Endometrial microvascular endothelial cells (primary cell): ENCODE data around the gene PROCA1. TPM values are rescaled to one million over a fixed set of nuclear protein-coding genes. Genes with fewer than 3 reads are reported as not detected.

ENCODE experiments used
- in situ Hi-C: cut with HindIII; loops from 2 replicates; pipeline ENCODE4 v1.10.0; 2017; ENCODE audit warnings: low sequenced_read_pairs, low pct_unique_long_range_greater_than_20kb; ENCODE audit errors: inconsistent ontology term
- total RNA-seq: library from RNA; depleted of rRNA; stranded (reverse); fragments of >200 nt; gene quantifications from one replicate; pipeline ENCODE4 v1.2.3, GENCODE V29; 2015; ENCODE audit errors: inconsistent ontology term

Gene PROCA1, protein sequence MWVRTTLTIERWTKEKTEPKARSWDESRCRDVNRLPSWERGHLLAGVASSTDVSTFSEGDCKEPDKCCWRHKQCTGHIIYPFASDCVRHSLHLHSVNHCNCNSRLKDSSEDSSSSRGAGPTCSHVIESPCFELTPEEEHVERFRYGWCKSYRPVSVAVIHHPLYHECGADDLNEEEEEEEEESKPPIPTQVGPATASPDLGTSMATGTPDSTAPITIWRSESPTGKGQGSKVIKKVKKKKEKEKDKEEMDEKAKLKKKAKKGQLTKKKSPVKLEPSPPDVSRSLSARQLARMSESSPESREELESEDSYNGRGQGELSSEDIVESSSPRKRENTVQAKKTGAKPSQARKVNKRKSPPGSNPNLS
- total RNA-seq = not detected

DNA sequence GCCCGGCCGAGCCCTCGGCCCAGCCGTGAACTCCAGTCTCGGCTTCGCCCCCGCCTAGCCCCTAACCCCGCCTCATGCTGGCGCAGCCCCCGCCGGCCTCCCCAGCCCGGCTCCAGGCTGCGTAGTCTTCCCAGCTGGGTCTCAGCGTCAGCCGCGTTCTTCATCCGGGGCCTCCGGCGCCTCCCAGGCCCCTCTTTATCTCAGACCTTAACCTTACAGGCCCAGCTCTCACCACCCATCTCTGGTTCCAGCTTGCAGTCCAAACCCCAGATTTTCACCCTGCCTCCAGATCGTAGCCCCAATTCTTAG, at the start of gene PROCA1:
Gene PROCA1 (minus strand): TSS at position 166 of the 309 bp plus-strand sequence. CDS start 228 bp downstream, outside the sequence.
- in situ Hi-C loops = no loop called here

DNA sequence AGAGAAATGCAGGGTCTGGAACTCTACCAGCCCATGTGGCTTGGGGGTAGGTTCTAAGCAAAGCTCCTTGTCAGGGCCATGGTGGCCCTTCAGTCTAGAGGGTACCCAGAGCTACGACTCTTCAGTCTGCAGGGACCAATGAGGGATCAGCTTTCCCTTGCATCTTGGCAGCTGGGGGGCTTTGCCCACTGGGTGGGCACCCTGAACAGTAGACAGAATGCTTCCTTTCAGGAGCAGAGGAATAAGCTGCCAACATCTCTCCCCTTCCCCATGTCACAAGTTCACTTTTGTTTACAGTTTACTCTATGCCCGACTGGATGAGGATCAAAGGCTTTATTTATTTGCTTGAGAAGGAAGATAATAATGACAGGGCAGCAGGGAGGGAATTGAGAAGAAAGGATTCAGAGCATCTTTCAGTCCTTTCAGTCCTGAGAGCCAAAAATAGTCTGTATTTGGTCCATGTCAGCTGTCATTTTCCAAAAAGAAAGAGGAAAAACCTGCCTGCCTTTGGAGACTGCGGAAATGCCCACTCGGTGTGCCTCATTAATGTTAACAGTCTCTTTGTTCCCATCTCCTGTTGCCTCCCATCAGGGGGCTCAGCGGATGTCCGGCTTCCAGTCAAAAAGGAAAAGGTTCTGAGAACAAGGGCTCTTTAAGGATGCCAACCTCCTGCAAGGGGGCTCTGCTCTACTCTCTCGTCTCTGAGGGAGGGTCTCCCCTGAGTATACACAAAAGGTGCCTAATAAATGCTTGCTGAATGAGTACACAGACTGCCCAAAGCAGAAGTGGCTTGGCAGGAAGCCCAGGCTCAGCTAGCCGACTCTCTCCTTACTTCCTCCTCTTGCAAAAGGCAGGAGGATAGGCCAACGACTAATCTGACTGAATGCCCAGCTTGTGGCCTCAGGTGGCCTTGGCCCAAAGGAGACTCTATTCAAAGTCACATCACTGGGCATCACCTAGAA, 49.2 kb upstream of the PROCA1 start:
- in situ Hi-C loops = no loop called here

DNA sequence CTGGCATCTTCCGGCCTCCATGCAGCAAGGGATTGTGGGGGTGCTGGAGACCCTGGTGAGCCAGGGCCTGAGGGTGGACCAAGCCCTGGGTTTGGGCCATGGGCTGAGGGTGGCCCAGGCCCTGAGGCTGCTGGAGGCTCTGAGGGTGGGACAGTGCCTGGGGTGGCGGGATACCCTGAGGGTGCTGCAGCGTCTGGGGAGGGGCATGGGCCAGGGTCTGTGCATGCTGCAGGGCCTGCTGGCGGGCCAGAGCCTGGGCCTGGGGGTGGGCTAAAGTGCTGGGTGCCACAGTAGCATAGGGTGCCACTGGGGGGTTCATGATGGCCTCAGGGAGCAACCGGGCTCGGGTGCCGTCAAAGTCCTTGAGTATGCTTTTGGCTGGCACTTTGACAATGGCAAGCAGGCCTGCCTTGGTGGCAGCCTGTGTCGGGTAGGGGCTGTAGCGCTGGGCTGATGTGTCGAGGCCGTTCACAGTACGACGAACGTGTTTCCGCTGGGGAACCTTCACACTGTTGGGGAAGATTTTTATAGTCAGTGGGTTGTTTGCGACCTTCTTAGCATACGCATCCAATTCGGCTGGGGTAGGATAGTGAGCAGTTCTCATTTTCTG, 47.7 kb upstream of the PROCA1 start:
- in situ Hi-C loops = no loop called here

DNA sequence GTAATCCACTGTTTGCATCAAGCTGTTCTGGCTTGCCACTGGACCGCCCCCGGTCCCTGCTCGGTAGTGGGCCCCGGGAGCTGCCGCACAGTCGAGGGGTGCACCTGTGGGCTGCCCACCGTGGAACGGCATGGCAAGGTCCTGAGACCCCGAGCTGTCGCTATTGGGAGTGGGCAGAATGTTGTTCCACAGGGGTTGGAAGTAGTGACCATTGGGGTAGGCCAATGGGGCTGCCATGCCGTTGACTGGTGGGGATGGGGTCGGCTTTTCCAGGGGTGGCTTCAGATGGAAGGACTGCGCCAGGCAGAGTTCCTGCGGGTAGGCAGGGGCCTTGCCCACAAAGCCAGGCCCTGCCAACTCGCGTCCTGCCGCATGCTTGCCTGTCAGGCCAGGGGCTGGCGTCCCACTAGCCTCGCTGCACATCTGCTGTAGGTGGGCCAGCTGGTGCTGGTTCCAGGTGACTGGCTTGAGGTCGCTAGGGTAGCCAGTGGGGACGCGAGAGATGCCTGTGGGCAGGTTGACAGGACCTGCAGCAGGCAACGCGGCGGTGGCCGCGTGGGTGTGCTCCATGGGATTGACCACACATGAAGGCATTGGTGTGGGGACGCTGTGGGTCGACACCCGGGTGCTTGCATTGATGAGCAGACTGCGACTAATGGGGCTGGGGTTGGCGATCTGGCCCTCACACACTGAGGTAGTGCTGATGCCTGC, 46.9 kb upstream of the PROCA1 start:
- in situ Hi-C loops = no loop called here

DNA sequence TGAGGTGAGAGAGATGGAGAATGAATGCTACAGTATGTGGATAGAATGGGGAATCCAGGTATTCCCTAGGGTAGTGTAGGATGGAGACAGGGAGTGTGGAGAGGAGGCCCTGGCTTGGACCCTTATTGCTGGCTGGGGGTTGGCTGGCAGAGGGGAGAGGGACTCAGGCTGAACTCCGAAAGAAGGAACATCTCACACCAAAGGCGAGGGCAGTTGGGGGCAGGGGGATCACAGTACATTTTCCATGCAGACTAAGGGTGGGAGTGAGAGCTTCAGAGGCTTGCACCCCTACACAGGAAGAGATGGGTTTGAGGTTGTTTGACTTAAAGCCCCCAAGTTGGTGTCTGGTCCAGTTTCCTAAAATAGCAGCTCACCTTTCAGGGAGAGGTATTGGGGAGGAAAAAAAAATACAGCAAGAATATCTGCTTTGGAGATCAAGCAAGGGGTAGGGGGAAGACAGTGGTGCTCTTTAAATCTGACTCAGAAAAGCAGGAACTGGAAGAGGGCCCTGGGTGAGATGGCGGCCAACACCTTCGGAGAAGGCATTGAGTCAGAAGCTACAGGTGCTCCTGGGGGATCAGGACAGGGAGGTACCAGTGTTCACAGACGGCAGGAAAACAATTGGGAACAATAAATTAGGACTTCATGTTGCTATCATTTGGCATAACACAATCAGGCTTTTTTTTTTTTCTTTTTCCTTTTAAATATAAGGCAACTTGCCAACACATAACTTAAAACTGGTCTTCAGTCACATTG, 44.5 kb upstream of the PROCA1 start:
- in situ Hi-C loops = no loop called here

DNA sequence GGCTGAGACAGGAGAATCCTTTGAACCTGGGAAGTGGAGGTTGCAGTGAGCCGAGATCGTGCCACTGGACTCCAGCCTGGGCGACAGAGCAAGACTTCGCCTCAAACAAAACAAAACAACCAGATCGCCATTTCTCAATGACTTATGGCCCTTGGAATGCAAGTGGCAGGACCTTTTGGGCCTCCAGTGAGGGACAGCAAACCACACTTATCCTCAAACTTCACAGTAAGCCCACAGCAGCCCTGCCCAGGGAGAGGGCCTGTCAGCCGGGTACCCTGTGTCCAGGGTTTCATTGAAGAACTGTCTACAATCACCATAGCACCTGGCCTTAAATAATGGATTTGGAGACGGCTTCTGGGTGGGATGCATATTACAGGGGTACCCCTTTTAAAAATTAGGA, 43.8 kb upstream of the PROCA1 start:
- in situ Hi-C loops = no loop called here

DNA sequence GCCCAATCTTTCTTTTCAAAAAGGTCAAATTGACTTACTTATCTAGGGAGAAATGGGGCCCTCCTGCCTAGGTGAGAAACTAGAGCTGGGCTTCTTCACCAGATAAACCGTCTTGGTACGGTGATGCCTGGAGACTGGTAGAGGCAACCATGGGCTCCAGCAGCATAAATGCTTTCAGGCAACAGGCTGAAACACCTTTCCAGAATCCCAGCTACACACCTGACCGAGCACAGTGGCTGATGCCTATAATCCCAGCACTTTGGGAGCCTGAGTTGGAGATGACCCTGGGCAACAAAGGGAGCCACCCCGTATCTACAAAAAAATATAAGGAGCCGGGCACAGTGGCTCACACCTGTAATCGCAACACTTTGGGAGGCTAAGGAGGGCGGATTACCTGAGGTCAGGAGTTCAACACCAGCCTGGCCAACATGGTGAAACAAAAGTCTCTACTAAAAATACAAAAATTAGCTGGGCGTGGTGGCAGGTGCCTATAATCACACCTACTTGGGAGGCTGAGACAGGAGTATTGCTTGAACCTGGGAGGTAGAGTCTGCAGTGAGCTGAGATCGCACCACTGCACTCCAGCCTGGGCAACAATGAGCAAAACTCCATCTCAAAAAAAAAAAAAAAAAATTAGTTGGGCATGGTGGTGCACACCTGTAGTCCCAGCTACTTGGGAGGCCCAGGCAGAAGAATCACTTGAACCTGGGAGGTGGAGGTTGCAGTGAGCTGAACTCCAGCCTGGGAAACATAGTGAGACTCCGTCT, 40.1 kb upstream of the PROCA1 start:
- in situ Hi-C loops = no loop called here

DNA sequence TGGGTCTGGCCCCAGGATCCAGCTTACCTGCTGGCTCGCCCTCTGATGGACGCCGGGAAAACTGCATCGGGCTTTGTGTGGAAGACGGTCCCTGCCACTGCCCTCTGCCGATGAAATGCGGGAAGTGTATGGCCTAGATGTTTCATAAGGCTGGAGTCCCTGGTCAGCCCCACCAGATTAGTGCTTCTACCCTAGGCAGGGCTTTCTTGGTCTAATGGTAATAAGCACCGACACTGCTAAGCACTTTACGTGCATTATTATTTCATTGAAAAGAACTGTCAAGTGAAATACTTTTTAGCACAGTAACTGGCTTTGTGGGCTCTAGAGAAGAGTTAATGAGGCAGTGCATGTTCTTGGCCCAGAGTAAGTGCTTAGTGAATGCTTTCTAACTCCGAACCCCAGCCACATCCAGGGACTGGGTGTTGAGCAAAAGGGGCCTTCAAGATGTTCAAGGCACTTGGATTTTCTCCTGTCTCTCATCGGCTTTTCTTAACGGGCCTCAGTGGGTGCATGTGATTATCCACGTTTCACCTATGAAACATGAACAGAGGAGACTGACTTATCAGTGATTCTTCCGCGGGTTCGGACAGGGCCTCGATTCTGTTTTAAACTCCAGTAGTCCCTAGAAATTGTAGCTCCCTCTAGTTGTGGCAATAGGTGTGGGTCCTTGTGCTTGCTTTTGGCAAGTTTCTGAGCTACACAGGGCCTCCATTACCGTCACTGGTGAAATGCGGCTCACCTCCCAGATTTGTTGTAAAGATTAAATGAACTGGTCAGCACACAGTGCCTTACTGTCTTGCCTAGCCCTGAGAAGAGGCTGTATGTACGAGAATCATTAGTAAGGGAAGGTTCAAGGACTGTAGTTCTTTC, 38.7 kb upstream of the PROCA1 start:
- in situ Hi-C loops = no loop called here

DNA sequence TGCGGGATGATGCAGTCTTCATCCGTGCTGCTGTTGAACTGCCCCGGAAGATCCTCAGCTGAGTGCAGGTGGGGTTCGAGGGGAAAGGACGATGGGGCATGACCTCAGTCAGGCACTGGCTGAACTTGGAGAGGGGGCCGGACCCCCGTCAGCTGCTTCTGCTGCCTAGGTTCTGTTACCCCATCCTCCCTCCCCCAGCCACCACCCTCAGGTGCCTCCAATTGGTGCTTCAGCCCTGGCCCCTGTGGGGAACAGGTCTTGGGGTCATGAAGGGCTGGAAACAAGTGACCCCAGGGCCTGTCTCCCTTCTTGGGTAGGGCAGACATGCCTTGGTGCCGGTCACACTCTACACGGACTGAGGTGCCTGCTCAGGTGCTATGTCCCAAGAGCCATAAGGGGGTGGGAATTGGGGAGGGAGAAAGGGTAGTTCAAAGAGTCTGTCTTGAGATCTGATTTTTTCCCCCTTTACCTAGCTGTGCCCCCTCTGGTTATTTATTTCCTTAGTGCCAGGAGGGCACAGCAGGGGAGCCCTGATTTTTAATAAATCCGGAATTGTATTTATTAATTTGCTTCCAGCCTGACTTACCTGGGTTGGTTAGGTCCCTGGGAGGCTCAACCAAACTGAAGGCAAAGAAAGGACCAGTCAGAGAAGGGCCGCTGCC, 38.0 kb upstream of the PROCA1 start:
- in situ Hi-C loops = no loop called here

DNA sequence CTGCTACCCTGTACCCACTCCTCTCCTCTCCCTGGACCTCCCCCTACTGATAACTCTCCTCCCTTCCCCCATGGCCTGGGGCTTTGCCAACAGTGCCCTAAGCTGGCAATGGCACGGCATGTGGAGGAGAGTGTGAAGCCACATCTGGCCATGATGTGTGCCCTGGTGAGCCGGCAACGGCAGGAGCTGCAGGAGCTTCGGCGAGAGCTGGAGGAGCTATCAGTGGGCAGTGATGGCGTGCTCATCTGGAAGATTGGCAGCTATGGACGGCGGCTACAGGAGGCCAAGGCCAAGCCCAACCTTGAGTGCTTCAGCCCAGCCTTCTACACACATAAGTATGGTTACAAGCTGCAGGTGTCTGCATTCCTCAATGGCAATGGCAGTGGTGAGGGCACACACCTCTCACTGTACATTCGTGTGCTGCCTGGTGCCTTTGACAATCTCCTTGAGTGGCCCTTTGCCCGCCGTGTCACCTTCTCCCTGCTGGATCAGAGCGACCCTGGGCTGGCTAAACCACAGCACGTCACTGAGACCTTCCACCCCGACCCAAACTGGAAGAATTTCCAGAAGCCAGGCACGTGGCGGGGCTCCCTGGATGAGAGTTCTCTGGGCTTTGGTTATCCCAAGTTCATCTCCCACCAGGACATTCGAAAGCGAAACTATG, 37.3 kb upstream of the PROCA1 start:
- in situ Hi-C loops = no loop called here

DNA sequence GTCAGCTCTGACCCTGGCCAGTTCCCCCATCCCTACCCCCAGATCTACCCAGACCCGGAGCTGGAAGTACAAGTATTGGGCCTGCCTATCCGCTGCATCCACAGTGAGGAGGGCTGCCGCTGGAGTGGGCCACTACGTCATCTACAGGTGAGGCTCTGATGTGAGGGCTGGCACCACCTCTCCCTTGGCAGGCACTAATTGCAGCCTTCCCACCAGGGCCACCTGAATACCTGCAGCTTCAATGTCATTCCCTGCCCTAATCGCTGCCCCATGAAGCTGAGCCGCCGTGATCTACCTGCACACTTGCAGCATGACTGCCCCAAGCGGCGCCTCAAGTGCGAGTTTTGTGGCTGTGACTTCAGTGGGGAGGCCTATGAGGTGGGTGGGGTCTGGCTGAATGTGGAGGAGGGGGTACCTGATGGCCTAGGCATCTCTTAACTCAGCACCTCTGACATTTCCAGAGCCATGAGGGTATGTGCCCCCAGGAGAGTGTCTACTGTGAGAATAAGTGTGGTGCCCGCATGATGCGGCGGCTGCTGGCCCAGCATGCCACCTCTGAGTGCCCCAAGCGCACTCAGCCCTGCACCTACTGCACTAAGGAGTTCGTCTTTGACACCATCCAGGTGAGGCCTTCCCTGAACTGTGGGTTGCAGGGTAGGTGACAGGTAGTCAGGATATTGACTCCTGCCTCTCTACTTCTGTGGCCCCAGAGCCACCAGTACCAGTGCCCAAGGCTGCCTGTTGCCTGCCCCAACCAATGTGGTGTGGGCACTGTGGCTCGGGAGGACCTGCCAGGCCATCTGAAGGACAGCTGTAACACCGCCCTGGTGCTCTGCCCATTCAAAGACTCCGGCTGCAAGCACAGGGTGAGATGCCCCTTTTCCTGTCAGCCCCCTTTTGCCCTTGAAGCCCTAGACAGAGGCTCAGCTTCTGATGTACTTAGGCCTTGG, 36.4 kb upstream of the PROCA1 start:
- in situ Hi-C loops = no loop called here

DNA sequence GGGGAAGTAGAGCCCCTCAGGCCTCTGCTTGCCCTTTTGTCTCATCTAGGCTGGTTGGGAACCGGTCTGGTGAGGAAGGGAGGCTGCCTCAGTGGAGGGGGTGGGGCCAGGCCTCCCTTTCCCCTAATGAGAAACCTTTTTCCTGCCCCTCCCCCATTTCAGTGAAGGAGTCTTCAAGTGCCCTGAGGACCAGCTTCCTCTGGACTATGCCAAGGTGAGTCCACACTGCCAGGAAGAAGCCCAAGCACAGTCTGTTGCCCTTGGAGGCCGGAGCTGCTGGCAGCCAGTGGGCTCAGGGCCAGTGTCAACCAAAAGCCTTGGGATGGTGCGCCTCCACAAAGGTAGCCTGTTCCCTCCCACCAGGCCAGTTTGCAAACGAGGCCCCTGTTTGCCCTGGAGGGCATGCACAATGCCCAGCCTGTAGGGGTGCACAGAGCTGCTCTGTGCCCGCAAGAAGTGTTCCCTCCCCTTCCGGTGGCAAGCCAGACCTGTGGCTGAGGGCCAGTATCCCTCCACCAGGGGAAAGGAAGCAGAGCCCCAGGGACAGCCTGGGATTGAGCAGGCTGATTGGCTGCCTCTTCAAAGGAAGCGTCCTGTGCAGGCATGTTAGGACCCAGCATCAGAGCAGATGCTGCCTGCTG, 35.5 kb upstream of the PROCA1 start:
- in situ Hi-C loops = no loop called here

DNA sequence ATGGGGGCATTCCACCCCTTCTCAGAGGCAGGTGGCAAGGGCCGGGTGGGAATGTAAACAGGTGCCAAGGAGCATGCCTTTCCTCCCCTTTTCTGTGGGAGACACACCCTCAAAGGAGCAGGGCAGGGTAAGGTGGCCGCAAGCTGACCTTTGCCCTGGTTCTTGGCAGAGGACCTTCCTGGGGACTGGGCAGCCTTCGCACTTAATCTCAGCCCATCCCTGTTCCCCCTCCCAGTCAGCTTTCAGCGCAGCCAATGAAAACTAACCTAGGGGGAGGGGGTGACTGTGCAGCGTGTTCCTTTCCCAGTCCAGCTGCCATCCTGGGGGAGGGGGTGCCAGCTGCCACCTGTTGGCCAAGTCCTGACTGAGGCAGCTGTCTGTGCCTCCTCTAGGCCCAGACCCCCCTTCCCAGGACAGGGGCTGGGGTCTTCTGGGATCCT, 34.9 kb upstream of the PROCA1 start:
- in situ Hi-C loops = no loop called here

DNA sequence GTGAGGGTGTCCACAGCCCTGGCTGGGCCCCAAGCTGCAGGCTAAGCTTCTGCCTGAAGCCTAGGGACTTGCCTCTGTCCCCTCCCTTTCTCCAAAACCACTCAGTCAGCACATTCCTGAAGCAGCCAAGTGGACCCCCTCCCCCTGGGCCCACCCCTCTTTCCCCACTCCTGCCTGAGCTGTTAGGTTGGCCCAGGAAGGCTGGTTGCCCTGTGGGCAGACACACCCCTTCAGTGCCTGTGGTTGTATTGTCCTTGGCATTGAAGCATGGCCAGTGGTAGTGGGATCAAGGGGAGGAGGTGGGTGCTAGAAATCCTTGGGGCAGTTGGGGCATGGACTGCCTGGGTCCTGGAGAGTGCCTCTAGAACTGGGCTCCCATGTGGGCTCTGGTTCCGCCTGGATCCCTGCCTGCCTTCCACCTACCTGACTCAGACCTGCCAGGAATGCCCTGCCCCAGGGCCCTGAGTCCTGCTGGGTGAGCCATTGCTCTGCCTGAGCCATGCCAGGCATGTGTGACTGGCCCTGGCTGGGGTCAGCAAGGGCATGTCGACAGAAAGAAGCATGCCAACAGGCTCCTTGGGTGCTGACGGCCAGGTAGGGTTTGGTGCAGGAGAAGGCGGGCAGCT, 34.2 kb upstream of the PROCA1 start:
- in situ Hi-C loops = no loop called here
